ENCODE results near the gene BTLA. TPM values are rescaled to one million over a fixed set of nuclear protein-coding genes. Genes with fewer than 3 reads are reported as not detected.
"Not testable (repeated sequence)": the region's sequence is repeated elsewhere in the genome, so short reads cannot be mapped to it uniquely, and the experiment has no call there.

Gene BTLA
- 10 to 100 TPM; 14.1 to 14.8 TPM for total RNA-seq
- polyA plus RNA-seq, result 17.6 TPM

- Histone ChIP-seq H3K36me3 (ENCODE audit: insufficient read depth, low read length) (no peaks in the 10 kb centered on the region), H3K27me3 (ENCODE audit: insufficient read depth, low read length, poor library complexity, severe bottlenecking) (no peaks in the 10 kb centered on the region), H3K4me3 (ENCODE audit: low read length) (peak within 1 kb of the TSS; percentile 59), H3K4me1 (ENCODE audit: insufficient read depth, low read length) (peaks cover 29% of the 10 kb centered on the region), H3K9me3 (ENCODE audit: low read length) (no peaks in the 10 kb centered on the region), H3K27ac (ENCODE audit: low read depth, low read length) (peak within 1 kb of the TSS; percentile 34)
- peak within 1 kb of the TSS; percentile 26 to 97 (median 92) for H3K27ac Mint-ChIP-seq
- peaks cover 0 to 2% (median 0%) of the 10 kb centered on the region in 5 donors for H3K9me3 Mint-ChIP-seq
- peaks cover 5 to 17% (median 6%) of the 10 kb centered on the region in 3 donors for H3K36me3 Mint-ChIP-seq
- peak within 1 kb of the TSS; percentile 91 to 97 (median 93) for H3K4me3 Mint-ChIP-seq
- H3K4me1 Mint-ChIP-seq, result peaks cover 45 to 59% (median 48%) of the 10 kb centered on the region in 3 donors
- POLR2A ChIA-PET, result interaction anchor here (0.7 to 1.2 kb wide), 4 partner anchors 12 to 63 kb away, joined by 3 to 8 read pairs (median 6); partner anchors contain the start of genes ATG3 and SLC35A5
- DNase-seq, result peak in 3 of 5 donors; percentile 23 to 46 (median 43)
- CTCF ChIA-PET, result interaction anchor here (0.8 to 1.9 kb wide), 4 partner anchors 21 to 388 kb away, joined by 3 to 5 read pairs (median 3); no protein-coding TSS in a partner anchor
- H3K27me3 Mint-ChIP-seq, result no peaks in the 10 kb centered on the region
Observed at GRCh38 chr3:112498914-112499711, at the start of gene BTLA. BTLA (minus strand) TSS chr3:112499472; CDS start chr3:112499358, 114 bp downstream.

GRCh38 chr3:112546216-112546759 is 47.0 kb upstream of the BTLA start:
- Mint-ChIP-seq H3K27me3 (no peaks in the 10 kb centered on the region), H3K4me3 (no peak overlapping the region), H3K9me3 (no peaks in the 10 kb centered on the region), H3K4me1 (peaks cover 16 to 48% (median 42%) of the 10 kb centered on the region in 3 donors), H3K36me3 (peaks cover 4 to 72% (median 20%) of the 10 kb centered on the region in 3 donors), H3K27ac (peak overlapping the region in 2 of 8 donors; percentile 20 to 42)
- H3K27ac ChIP-seq (ENCODE audit: low read depth, low read length), result no peak overlapping the region
- POLR2A ChIA-PET, result no interaction called here
- DNase-seq, result no peak
- no peaks in the 10 kb centered on the region for H3K27me3 ChIP-seq (ENCODE audit: insufficient read depth, low read length, poor library complexity, severe bottlenecking)
- H3K36me3 ChIP-seq (ENCODE audit: insufficient read depth, low read length), result peaks cover 23% of the 10 kb centered on the region
- CTCF ChIA-PET, result interaction anchor here (1.6 kb wide), 1 partner anchor 435 kb away, joined by 4 read pairs; no protein-coding TSS in a partner anchor
- peaks cover under 1% of the 10 kb centered on the region for H3K4me1 ChIP-seq (ENCODE audit: insufficient read depth, low read length)
- H3K9me3 ChIP-seq (ENCODE audit: low read length), result no peaks in the 10 kb centered on the region
- H3K4me3 ChIP-seq (ENCODE audit: low read length), result no peak overlapping the region

GRCh38 chr3:112539825-112540650 is 40.8 kb upstream of the BTLA start:
- Mint-ChIP-seq H3K4me3 (no peak overlapping the region), H3K36me3 (peaks cover 5 to 77% (median 17%) of the 10 kb centered on the region in 3 donors), H3K4me1 (peaks cover 8 to 36% (median 17%) of the 10 kb centered on the region in 3 donors), H3K27me3 (no peaks in the 10 kb centered on the region), H3K27ac (peak overlapping the region in 4 of 8 donors; percentile 19 to 75 (median 50)), H3K9me3 (no peaks in the 10 kb centered on the region)
- no peak overlapping the region for H3K27ac ChIP-seq (ENCODE audit: low read depth, low read length)
- H3K36me3 ChIP-seq (ENCODE audit: insufficient read depth, low read length), result peaks cover 19% of the 10 kb centered on the region
- no peak for DNase-seq
- H3K4me1 ChIP-seq (ENCODE audit: insufficient read depth, low read length), result no peaks in the 10 kb centered on the region
- no peaks in the 10 kb centered on the region for H3K9me3 ChIP-seq (ENCODE audit: low read length)
- ChIA-PET POLR2A (no interaction called here), CTCF (no interaction called here)
- H3K27me3 ChIP-seq (ENCODE audit: insufficient read depth, low read length, poor library complexity, severe bottlenecking), result no peaks in the 10 kb centered on the region
- no peak overlapping the region for H3K4me3 ChIP-seq (ENCODE audit: low read length)

- Mint-ChIP-seq H3K36me3 (peaks cover 0 to 77% (median 21%) of the 10 kb centered on the region in 3 donors), H3K27ac (peak overlapping the region in 1 of 8 donors; percentile 9), H3K4me3 (no peak overlapping the region), H3K27me3 (no peaks in the 10 kb centered on the region), H3K9me3 (no peaks in the 10 kb centered on the region), H3K4me1 (peaks cover 0 to 4% (median 2%) of the 10 kb centered on the region in 3 donors)
- H3K27ac ChIP-seq (ENCODE audit: low read depth, low read length), result no peak overlapping the region
- H3K36me3 ChIP-seq (ENCODE audit: insufficient read depth, low read length), result peaks cover 42% of the 10 kb centered on the region
- no peaks in the 10 kb centered on the region for H3K27me3 ChIP-seq (ENCODE audit: insufficient read depth, low read length, poor library complexity, severe bottlenecking)
- DNase-seq, result peak in 1 of 5 donors; percentile 23
- H3K4me3 ChIP-seq (ENCODE audit: low read length), result no peak overlapping the region
- H3K9me3 ChIP-seq (ENCODE audit: low read length), result no peaks in the 10 kb centered on the region
- no peaks in the 10 kb centered on the region for H3K4me1 ChIP-seq (ENCODE audit: insufficient read depth, low read length)
- CTCF ChIA-PET, result interaction anchor here (0.6 to 1.3 kb wide), 4 partner anchors 30 to 553 kb away, joined by 3 to 9 read pairs (median 6); partner anchors contain the start of genes ABHD10, ATG3, SLC35A5 and SLC9C1
- POLR2A ChIA-PET, result no interaction called here
Observed at GRCh38 chr3:112531358-112531781, 32.1 kb upstream of the BTLA start.

- DNase-seq, result no peak
- ChIA-PET CTCF (interaction anchor here (0.6 to 1.3 kb wide), 4 partner anchors 31 to 552 kb away, joined by 3 to 9 read pairs (median 6); partner anchors contain the start of genes ABHD10, ATG3, SLC35A5 and SLC9C1), POLR2A (no interaction called here)
- Mint-ChIP-seq H3K9me3 (no peaks in the 10 kb centered on the region), H3K4me3 (no peak overlapping the region), H3K36me3 (peaks cover 0 to 73% (median 19%) of the 10 kb centered on the region in 3 donors), H3K27ac (no peak overlapping the region), H3K4me1 (peaks cover 0 to 4% (median 2%) of the 10 kb centered on the region in 3 donors), H3K27me3 (no peaks in the 10 kb centered on the region)
- no peak overlapping the region for H3K27ac ChIP-seq (ENCODE audit: low read depth, low read length)
- no peaks in the 10 kb centered on the region for H3K27me3 ChIP-seq (ENCODE audit: insufficient read depth, low read length, poor library complexity, severe bottlenecking)
- H3K4me3 ChIP-seq (ENCODE audit: low read length), result no peak overlapping the region
- H3K4me1 ChIP-seq (ENCODE audit: insufficient read depth, low read length), result no peaks in the 10 kb centered on the region
- H3K36me3 ChIP-seq (ENCODE audit: insufficient read depth, low read length), result peaks cover 38% of the 10 kb centered on the region
- no peaks in the 10 kb centered on the region for H3K9me3 ChIP-seq (ENCODE audit: low read length)
Observed at GRCh38 chr3:112530573-112530972, 31.3 kb upstream of the BTLA start.

GRCh38 chr3:112524127-112524526 is 24.9 kb upstream of the BTLA start:
- H3K4me3 ChIP-seq (ENCODE audit: low read length); H3K9me3 ChIP-seq (ENCODE audit: low read length); POLR2A ChIA-PET; H3K9me3 Mint-ChIP-seq; H3K4me1 ChIP-seq (ENCODE audit: insufficient read depth, low read length); H3K36me3 ChIP-seq (ENCODE audit: insufficient read depth, low read length); H3K27me3 Mint-ChIP-seq; DNase-seq; H3K4me1 Mint-ChIP-seq; CTCF ChIA-PET; H3K27me3 ChIP-seq (ENCODE audit: insufficient read depth, low read length, poor library complexity, severe bottlenecking); H3K4me3 Mint-ChIP-seq; H3K27ac ChIP-seq (ENCODE audit: low read depth, low read length): not testable (repeated sequence)
- H3K36me3 Mint-ChIP-seq, result peaks cover 0 to 43% (median 9%) of the 10 kb centered on the region in 3 donors
- H3K27ac Mint-ChIP-seq, result peak overlapping the region in 4 of 8 donors; percentile 7 to 54 (median 35)

GRCh38 chr3:112519424-112520001 is 20.2 kb upstream of the BTLA start:
- Mint-ChIP-seq H3K4me1 (peaks cover 15 to 25% (median 22%) of the 10 kb centered on the region in 3 donors), H3K9me3 (no peaks in the 10 kb centered on the region), H3K4me3 (no peak overlapping the region), H3K27ac (no peak overlapping the region), H3K36me3 (peaks cover 0 to 14% (median 2%) of the 10 kb centered on the region in 3 donors), H3K27me3 (peaks cover 0 to 2% of the 10 kb centered on the region in 2 donors)
- H3K4me1 ChIP-seq (ENCODE audit: insufficient read depth, low read length), result peaks cover 3% of the 10 kb centered on the region
- no peak overlapping the region for H3K4me3 ChIP-seq (ENCODE audit: low read length)
- no peaks in the 10 kb centered on the region for H3K9me3 ChIP-seq (ENCODE audit: low read length)
- no peak overlapping the region for H3K27ac ChIP-seq (ENCODE audit: low read depth, low read length)
- no peaks in the 10 kb centered on the region for H3K27me3 ChIP-seq (ENCODE audit: insufficient read depth, low read length, poor library complexity, severe bottlenecking)
- no peaks in the 10 kb centered on the region for H3K36me3 ChIP-seq (ENCODE audit: insufficient read depth, low read length)
- ChIA-PET POLR2A (no interaction called here), CTCF (interaction anchor here (0.9 to 2.2 kb wide), 12 partner anchors 22 to 408 kb away, joined by 3 to 13 read pairs (median 4); partner anchors contain the start of genes CD200 and SLC9C1)
- peak in 2 of 5 donors; percentile 50 to 55 for DNase-seq
